H1 (cell line): ENCODE results near the gene RAB40C. TPM values are rescaled to one million over a fixed set of nuclear protein-coding genes. Genes with fewer than 3 reads are reported as not detected.

Experiments used
- CTCF ChIA-PET: fragments of 300-600 bp; sonication (Branson Sonifier 250); formaldehyde crosslinking; loops from one replicate; lab custom pipeline; 2021; ENCODE audit not compliant: partially characterized antibody; lab: Charles Lee
- POLR2A ChIA-PET: fragments of 300-600 bp; sonication (Branson Sonifier 250); formaldehyde crosslinking; loops from one replicate; lab custom pipeline; 2021; ENCODE audit warnings: inconsistent platforms; ENCODE audit not compliant: partially characterized antibody; lab: Charles Lee
- DNase-seq, 2 experiments: peaks; one replicate each; pipeline versions ENCODE4 v3.0.0 to v3.0.0-alpha.2; 2010 to 2022; ENCODE audit warnings: low spot score in 2 of 2, low read depth in 1 of 2, mixed read lengths in 1 of 2
- FAIRE-seq: peaks from 2 replicates; lab custom pipeline; 2011; peaks lifted over from hg19 to GRCh38; lab: Jason Lieb, UNC
- H2AFZ ChIP-seq: 2 replicates; pipeline ENCODE4 v1.8.1; 2012; ENCODE audit warnings: low read length, inconsistent platforms
- H2AK5ac ChIP-seq: 2 replicates; pipeline ENCODE4 v1.6.1; 2013; ENCODE audit warnings: low read depth, low read length
- H2BK120ac ChIP-seq: replicated peaks from 2 replicates; pipeline ENCODE3; 2013; ENCODE audit warnings: low read depth, low read length, inconsistent platforms
- H2BK12ac ChIP-seq: 2 replicates; pipeline ENCODE4 v1.6.1; 2013; ENCODE audit warnings: low read depth, low read length
- H2BK15ac ChIP-seq: 2 replicates; pipeline ENCODE4 v1.6.1; 2013; ENCODE audit warnings: low read length
- H2BK20ac ChIP-seq: 2 replicates; pipeline ENCODE4 v1.6.1; 2013; ENCODE audit warnings: low read length
- H2BK5ac ChIP-seq: 2 replicates; pipeline ENCODE4 v1.6.1; 2013; ENCODE audit warnings: low read depth, low read length
- H3K14ac ChIP-seq: 2 replicates; pipeline ENCODE4 v1.6.1; 2013; ENCODE audit warnings: inconsistent platforms; ENCODE audit not compliant: insufficient read length
- H3K18ac ChIP-seq: 2 replicates; pipeline ENCODE4 v1.6.1; 2013; ENCODE audit warnings: low read length; ENCODE audit errors: extremely low read depth
- H3K23ac ChIP-seq: 2 replicates; pipeline ENCODE4 v1.6.1; 2013; ENCODE audit warnings: inconsistent platforms; ENCODE audit not compliant: insufficient read length
- H3K23me2 ChIP-seq: 2 replicates; pipeline ENCODE4 v1.6.1; 2013; ENCODE audit warnings: low read depth, low read length
- H3K27ac ChIP-seq: 2 replicates; pipeline ENCODE4 v1.6.1; 2011; ENCODE audit warnings: low read depth, low read length, inconsistent platforms
- H3K27me3 ChIP-seq, 4 experiments: replicated peaks in 1 of 4; 1 replicate in 1 of 4; 2 replicates in 3 of 4; pipeline versions ENCODE4 v1.6.1 to v1.8.1; 2011 to 2013; ENCODE audit warnings: low read length in 3 of 4, mild to moderate bottlenecking in 3 of 4, inconsistent platforms in 2 of 4, mixed read lengths in 2 of 4, moderate library complexity in 1 of 4; ENCODE audit not compliant: control insufficient read depth in 3 of 4, insufficient read depth in 3 of 4; ENCODE audit errors: extremely low read depth in 1 of 4
- H3K36me3 ChIP-seq, 4 experiments: 2 replicates each; pipeline versions ENCODE4 v1.6.1 to v1.8.1; 2011 to 2013; ENCODE audit warnings: mild to moderate bottlenecking in 4 of 4, low read length in 3 of 4, moderate library complexity in 2 of 4, control low read depth in 1 of 4, inconsistent platforms in 1 of 4; ENCODE audit not compliant: insufficient read depth in 4 of 4, control insufficient read depth in 2 of 4
- H3K4ac ChIP-seq: replicated peaks from 2 replicates; pipeline ENCODE3; 2013; ENCODE audit warnings: low read length, low read depth, mixed read lengths, inconsistent platforms; ENCODE audit not compliant: insufficient read length
- H3K4me1 ChIP-seq, 4 experiments: replicated peaks in 1 of 4; 1 replicate in 1 of 4; 2 replicates in 3 of 4; pipeline versions ENCODE4 v1.6.1 to v1.8.1; 2011 to 2013; ENCODE audit warnings: low read length in 3 of 4, inconsistent platforms in 2 of 4, mixed read lengths in 1 of 4; ENCODE audit not compliant: insufficient read depth in 4 of 4, control insufficient read depth in 3 of 4
- H3K4me2 ChIP-seq, 2 experiments: 2 replicates each; pipeline versions ENCODE4 v1.6.1 to v1.8.1; 2011 to 2013; ENCODE audit warnings: low read depth in 2 of 2, low read length in 2 of 2, control low read depth in 1 of 2, inconsistent platforms in 1 of 2, mild to moderate bottlenecking in 1 of 2; ENCODE audit not compliant: insufficient read depth in 1 of 2
- H3K4me3 ChIP-seq, 4 experiments: fragments of 200-600, 300-600 bp in 1 of 4; sonication (generic), shearing (Covaris generic), sonication (Bioruptor Twin) in 1 of 4; 2 replicates each; pipeline versions ENCODE4 v1.5.1 to v1.8.1; 2011 to 2016; ENCODE audit warnings: low read length in 4 of 4, low read depth in 3 of 4, control low read depth in 2 of 4, inconsistent platforms in 2 of 4, mild to moderate bottlenecking in 2 of 4, mixed read lengths in 1 of 4, moderate library complexity in 1 of 4; ENCODE audit not compliant: insufficient read depth in 2 of 4; ENCODE audit errors: extremely low read depth in 1 of 4
- H3K56ac ChIP-seq: replicated peaks from 2 replicates; pipeline ENCODE3; 2013; ENCODE audit warnings: low read depth, mild to moderate bottlenecking, mixed read lengths, low read length, inconsistent platforms; ENCODE audit not compliant: insufficient read length
- H3K79me1 ChIP-seq: 2 replicates; pipeline ENCODE4 v1.6.1; 2013; ENCODE audit warnings: low read depth, low read length, control low read depth
- H3K79me2 ChIP-seq, 2 experiments: 2 replicates each; pipeline versions ENCODE4 v1.6.1 to v1.8.1; 2012 to 2013; ENCODE audit warnings: low read length in 2 of 2, mild to moderate bottlenecking in 2 of 2, inconsistent platforms in 1 of 2; ENCODE audit not compliant: insufficient read depth in 2 of 2, control insufficient read depth in 1 of 2
- H3K9ac ChIP-seq, 4 experiments: replicated peaks in 1 of 4; 1 replicate in 1 of 4; 2 replicates in 3 of 4; pipeline versions ENCODE4 v1.6.1 to v1.8.1; 2011 to 2013; ENCODE audit warnings: low read depth in 3 of 4, low read length in 3 of 4, control low read depth in 2 of 4, mild to moderate bottlenecking in 2 of 4, moderate library complexity in 2 of 4, inconsistent platforms in 1 of 4; ENCODE audit errors: extremely low read depth in 1 of 4
- H3K9me3 ChIP-seq, 2 experiments: 2 replicates each; pipeline versions ENCODE4 v1.6.1 to v1.8.1; 2012 to 2013; ENCODE audit warnings: mild to moderate bottlenecking in 2 of 2, moderate library complexity in 2 of 2, control low read depth in 1 of 2, inconsistent platforms in 1 of 2, low read depth in 1 of 2, low read length in 1 of 2, mixed read lengths in 1 of 2; ENCODE audit not compliant: insufficient read depth in 2 of 2
- H4K20me1 ChIP-seq, 2 experiments: replicated peaks in 1 of 2; 2 replicates each; pipeline versions ENCODE3 to v1.8.1; 2011 to 2013; ENCODE audit warnings: inconsistent platforms in 2 of 2, low read length in 2 of 2, mild to moderate bottlenecking in 1 of 2; ENCODE audit not compliant: insufficient read depth in 2 of 2, control insufficient read depth in 1 of 2
- H4K5ac ChIP-seq: 2 replicates; pipeline ENCODE4 v1.6.1; 2013; ENCODE audit warnings: low read length, low read depth, mixed read lengths, inconsistent platforms; ENCODE audit not compliant: insufficient read length
- H4K8ac ChIP-seq: 2 replicates; pipeline ENCODE4 v1.8.0; 2013; ENCODE audit warnings: mild to moderate bottlenecking, moderate library complexity, low read length, inconsistent platforms; ENCODE audit not compliant: insufficient read depth; ENCODE audit errors: extremely low read depth
- H4K91ac ChIP-seq: replicated peaks from 2 replicates; pipeline ENCODE3; 2013; ENCODE audit warnings: low read length, mixed read lengths, inconsistent platforms; ENCODE audit not compliant: insufficient read length
- BACH1 ChIP-seq: IDR thresholded peaks from 2 replicates; pipeline ENCODE4 v1.6.1; 2012; ENCODE audit warnings: low read length, improper control_type of control experiment
- CREB1 ChIP-seq: IDR thresholded peaks from 2 replicates; pipeline ENCODE4 v1.6.1; 2012; ENCODE audit warnings: inconsistent platforms
- EZH2 ChIP-seq: fragments of 200-600 bp; sonication (generic); IDR thresholded peaks from 2 replicates; pipeline ENCODE4 v1.7.1; 2012; ENCODE audit warnings: low read depth, mild to moderate bottlenecking, moderate library complexity, low read length, inconsistent platforms; ENCODE audit not compliant: severe bottlenecking
- FOSL1 ChIP-seq: IDR thresholded peaks from 2 replicates; pipeline ENCODE4 v1.6.1; 2011; ENCODE audit warnings: mild to moderate bottlenecking, low read depth, low read length, moderate library complexity; ENCODE audit not compliant: insufficient read depth
- JUND ChIP-seq: IDR thresholded peaks from 2 replicates; pipeline ENCODE4 v1.6.1; 2011; ENCODE audit warnings: mild to moderate bottlenecking, improper control_type of control experiment, low read length
- KDM4A ChIP-seq: IDR thresholded peaks from one replicate; pipeline ENCODE4 v1.7.1; 2012; ENCODE audit warnings: low read depth, mild to moderate bottlenecking, moderate library complexity, low read length, inconsistent platforms; ENCODE audit not compliant: severe bottlenecking
- KDM5A ChIP-seq: fragments of 200-600 bp; IDR thresholded peaks from 2 replicates; pipeline ENCODE4 v1.7.1; 2012; ENCODE audit warnings: mild to moderate bottlenecking, low read length, inconsistent platforms, mixed read lengths
- NANOG ChIP-seq: IDR thresholded peaks from 2 replicates; pipeline ENCODE4 v1.6.1; 2011; ENCODE audit warnings: low read length, low read depth, mild to moderate bottlenecking, inconsistent platforms; ENCODE audit not compliant: insufficient read depth, poor library complexity, severe bottlenecking
- POLR2AphosphoS5 ChIP-seq: IDR thresholded peaks from 2 replicates; pipeline ENCODE4 v1.6.1; 2011; ENCODE audit warnings: low read depth, low read length
- SIRT6 ChIP-seq: IDR thresholded peaks from one replicate; pipeline ENCODE4 v1.7.1; 2012; ENCODE audit warnings: low read length, inconsistent platforms
- SP4 ChIP-seq: IDR thresholded peaks from 2 replicates; pipeline ENCODE4 v1.6.1; 2012; ENCODE audit warnings: low read length, inconsistent platforms
- SUZ12 ChIP-seq: fragments of 200-600 bp; sonication (generic); IDR thresholded peaks from 2 replicates; pipeline ENCODE4 v1.6.1; 2012; ENCODE audit warnings: mild to moderate bottlenecking, inconsistent platforms, low read length, moderate library complexity, mixed read lengths
- TAF1 ChIP-seq: IDR thresholded peaks from 2 replicates; pipeline ENCODE4 v1.6.1; 2011; ENCODE audit warnings: mild to moderate bottlenecking, low read depth, low read length
- WGBS, 2 experiments: shearing (Covaris generic) in 1 of 2; methylation state at CpG; one replicate each; pipeline versions ENCODE4 v1.1.6 to v1.1.7; 2013 to 2015; ENCODE audit warnings: low lambda C conversion rate in 2 of 2, mixed read lengths in 2 of 2, inconsistent platforms in 1 of 2, low coverage in 1 of 2, missing lambda C conversion rate in 1 of 2; ENCODE audit not compliant: insufficient replicate concordance in 2 of 2, insufficient coverage in 1 of 2, insufficient read length in 1 of 2; ENCODE audit errors: extremely low coverage in 1 of 2, missing lambda C conversion rate in 1 of 2; 5-methylcytosine and 5-hydroxymethylcytosine counted together
- polyA plus RNA-seq, 7 experiments: library from polyadenylated mRNA; depleted of rRNA in 3 of 7; stranded (reverse) in 5 of 7; unstranded in 2 of 7; fragments of >200 nt in 5 of 7; fragments of 200-250 nt in 2 of 7; gene quantifications; 1 replicate in 5 of 7; 2 replicates in 1 of 7; 4 replicates in 1 of 7; pipeline versions ENCODE4 v1.2.1 to v1.2.3, GENCODE V29; 2011 to 2013; ENCODE audit warnings: missing spikeins in 2 of 7, mixed read lengths in 2 of 7
- total RNA-seq: library from RNA; stranded (reverse); fragmentation: NEBNext Ultra II Directional; extraction: Animal tissue kit (Norgen Biotek cat#: 25700); gene quantifications from 2 replicates; pipeline ENCODE4 v1.2.1, GENCODE V29; 2021
- TF ChIP-seq, protein P1 (sequence below): IDR thresholded peaks from 2 replicates; pipeline ENCODE4 v1.6.1; 2012; ENCODE audit warnings: inconsistent platforms

RAB40C gene
- total and polyA plus RNA-seq, 2 of the 8 experiments (the other 6 are each of a cell fraction or from before 2014, with no cell fraction given): 13.9 to 15.6 TPM

DNA sequence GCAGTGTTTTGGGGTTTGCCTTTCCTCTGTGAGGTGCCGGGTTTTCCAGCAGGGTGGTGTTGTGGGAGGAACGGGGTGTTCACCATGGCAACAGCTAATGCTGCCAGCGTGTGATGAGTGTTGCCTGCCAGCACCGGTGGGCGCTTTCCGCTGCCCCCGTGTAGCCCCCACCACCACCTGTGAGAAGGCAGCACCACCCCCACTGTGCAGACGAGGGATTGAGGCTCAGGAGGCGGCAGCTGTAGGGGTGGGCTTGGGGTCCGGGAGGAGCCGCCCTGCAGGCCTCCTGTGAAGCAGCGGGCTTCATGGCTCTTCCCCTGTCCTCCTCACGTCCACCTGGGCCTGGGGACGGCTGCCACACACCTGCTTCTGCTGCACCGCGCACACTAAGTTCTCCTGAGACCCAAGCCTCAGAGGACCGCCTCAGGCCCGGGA is 5.2 kb downstream of the RAB40C start:
- Histone ChIP-seq H3K27me3 (peaks cover 0 to 21% (median 12%) of the 10 kb centered on the region in 4 experiments; a peak in 5 of 7 replicates), H3K79me2 (peaks cover 0 to 16% of the 10 kb centered on the region in 2 experiments; a peak in 3 of 4 replicates), H2AFZ (no peak overlapping the region), H3K23me2 (peaks cover 7% of the 10 kb centered on the region), H2BK20ac (no peak overlapping the region), H3K27ac (no peak overlapping the region), H3K14ac (no peak overlapping the region), H2BK12ac (no peak overlapping the region), H3K23ac (no peak overlapping the region), H3K9ac (no peak overlapping the region), H4K8ac (no peak overlapping the region), H3K9me3 (peaks cover 0 to 4% of the 10 kb centered on the region in 2 experiments; a peak in 1 of 4 replicates), H3K18ac (no peak overlapping the region), H3K4me3 (no peak overlapping the region), H4K5ac (no peak overlapping the region), H2BK15ac (no peak overlapping the region), H4K20me1 (peaks cover 24 to 38% of the 10 kb centered on the region in 2 experiments), H2AK5ac (no peak overlapping the region), H2BK120ac (no peak overlapping the region), H3K4me2 (no peak overlapping the region), H2BK5ac (no peak overlapping the region), H4K91ac (no peak overlapping the region), H3K4ac (no peak overlapping the region), H3K4me1 (peaks cover 0 to 8% (median 4%) of the 10 kb centered on the region in 4 experiments; a peak in 4 of 7 replicates), H3K56ac (no peak overlapping the region), H3K79me1 (peaks cover 18% of the 10 kb centered on the region; the same call in 1 of the 2 replicates), H3K36me3 (peaks cover 0 to 3% (median under 1%) of the 10 kb centered on the region in 4 experiments; a peak in 2 of 8 replicates)
- DNase-seq (no peak), FAIRE-seq (no peak)
- 86% methylated on average over 14 of the region's 18 CpGs; no CpG with 5 or more reads in 1 of the 2 experiments for WGBS, 2 experiments
- ChIA-PET POLR2A (interaction anchor here (1.6 to 2.6 kb wide), 2 partner anchors 9 to 16 kb away, joined by 3 to 8 read pairs; no protein-coding TSS in a partner anchor), CTCF (interaction anchor here (1.3 to 4.2 kb wide), 4 partner anchors 10 to 48 kb away, joined by 3 to 22 read pairs (median 6); no protein-coding TSS in a partner anchor)
- no peak for TF ChIP-seq SUZ12
- TF ChIP-seq, protein P1, sequence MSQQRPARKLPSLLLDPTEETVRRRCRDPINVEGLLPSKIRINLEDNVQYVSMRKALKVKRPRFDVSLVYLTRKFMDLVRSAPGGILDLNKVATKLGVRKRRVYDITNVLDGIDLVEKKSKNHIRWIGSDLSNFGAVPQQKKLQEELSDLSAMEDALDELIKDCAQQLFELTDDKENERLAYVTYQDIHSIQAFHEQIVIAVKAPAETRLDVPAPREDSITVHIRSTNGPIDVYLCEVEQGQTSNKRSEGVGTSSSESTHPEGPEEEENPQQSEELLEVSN: no peak
- no peak for TF ChIP-seq CREB1
- TF ChIP-seq FOSL1: no peak
- TF ChIP-seq BACH1: no peak
- TF ChIP-seq KDM4A: no peak
- no peak for TF ChIP-seq JUND
- no peak for TF ChIP-seq TAF1
- TF ChIP-seq EZH2: no peak
- no peak for TF ChIP-seq NANOG
- TF ChIP-seq SP4: no peak
- no peak for TF ChIP-seq KDM5A
- no peak for TF ChIP-seq POLR2AphosphoS5
- TF ChIP-seq SIRT6: no peak
